Activated T-helper 9 cell treated with anti-CD3 and anti-CD28 coated beads, Interleukin-2, amount 50 U/mL, for 16 hours (primary cell): Measurements from ENCODE around the gene MX1.

Source experiments
- DNase-seq: peaks from one replicate; pipeline ENCODE4 v3.0.0-alpha.2; 2020; ENCODE audit warnings: low read depth

MX1 gene, protein sequence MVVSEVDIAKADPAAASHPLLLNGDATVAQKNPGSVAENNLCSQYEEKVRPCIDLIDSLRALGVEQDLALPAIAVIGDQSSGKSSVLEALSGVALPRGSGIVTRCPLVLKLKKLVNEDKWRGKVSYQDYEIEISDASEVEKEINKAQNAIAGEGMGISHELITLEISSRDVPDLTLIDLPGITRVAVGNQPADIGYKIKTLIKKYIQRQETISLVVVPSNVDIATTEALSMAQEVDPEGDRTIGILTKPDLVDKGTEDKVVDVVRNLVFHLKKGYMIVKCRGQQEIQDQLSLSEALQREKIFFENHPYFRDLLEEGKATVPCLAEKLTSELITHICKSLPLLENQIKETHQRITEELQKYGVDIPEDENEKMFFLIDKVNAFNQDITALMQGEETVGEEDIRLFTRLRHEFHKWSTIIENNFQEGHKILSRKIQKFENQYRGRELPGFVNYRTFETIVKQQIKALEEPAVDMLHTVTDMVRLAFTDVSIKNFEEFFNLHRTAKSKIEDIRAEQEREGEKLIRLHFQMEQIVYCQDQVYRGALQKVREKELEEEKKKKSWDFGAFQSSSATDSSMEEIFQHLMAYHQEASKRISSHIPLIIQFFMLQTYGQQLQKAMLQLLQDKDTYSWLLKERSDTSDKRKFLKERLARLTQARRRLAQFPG

DNA sequence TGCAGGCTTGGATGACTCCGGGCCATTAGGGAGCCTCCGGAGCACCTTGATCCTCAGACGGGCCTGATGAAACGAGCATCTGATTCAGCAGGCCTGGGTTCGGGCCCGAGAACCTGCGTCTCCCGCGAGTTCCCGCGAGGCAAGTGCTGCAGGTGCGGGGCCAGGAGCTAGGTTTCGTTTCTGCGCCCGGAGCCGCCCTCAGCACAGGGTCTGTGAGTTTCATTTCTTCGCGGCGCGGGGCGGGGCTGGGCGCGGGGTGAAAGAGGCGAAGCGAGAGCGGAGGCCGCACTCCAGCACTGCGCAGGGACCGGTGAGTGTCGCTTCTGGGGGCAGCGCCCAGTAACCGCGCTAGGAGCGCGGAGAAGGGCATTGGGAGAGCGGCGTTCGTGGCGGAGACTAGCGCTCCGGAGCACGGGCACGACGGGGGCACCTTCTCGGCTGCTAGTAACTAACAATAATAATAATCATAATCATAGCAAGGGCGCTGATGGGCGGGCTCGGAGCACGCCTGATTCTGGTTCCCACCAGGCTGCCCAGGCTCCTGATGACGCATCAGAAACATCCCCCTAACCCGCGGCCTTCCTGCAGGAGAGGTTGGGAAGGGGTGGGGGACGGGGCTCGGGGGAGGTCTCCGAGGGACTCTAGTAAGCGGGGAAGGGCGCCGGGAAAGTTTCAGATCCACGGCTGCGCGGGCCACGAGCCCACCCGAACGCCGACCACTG lies at the start of gene MX1:
Gene MX1 (plus strand): TSS at position 286 of the 722 bp plus-strand sequence. CDS start 5,832 bp downstream, outside the sequence.
- peak; percentile 78 for DNase-seq

DNA sequence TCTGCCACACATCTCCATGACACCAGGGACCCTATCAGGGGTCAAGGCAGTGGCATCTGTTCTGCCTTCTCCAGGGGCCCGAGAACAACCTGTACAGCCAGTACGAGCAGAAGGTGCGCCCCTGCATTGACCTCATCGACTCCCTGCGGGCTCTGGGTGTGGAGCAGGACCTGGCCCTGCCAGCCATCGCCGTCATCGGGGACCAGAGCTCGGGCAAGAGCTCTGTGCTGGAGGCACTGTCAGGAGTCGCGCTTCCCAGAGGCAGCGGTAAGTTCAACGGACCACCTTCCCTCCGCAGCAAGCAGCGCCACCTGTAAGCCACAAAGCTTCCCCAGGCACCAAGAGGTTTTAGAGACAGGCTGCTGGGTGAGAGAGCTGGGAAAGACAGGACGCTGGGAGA lies 48.3 kb upstream of the MX1 start:
- DNase-seq, result no peak

DNA sequence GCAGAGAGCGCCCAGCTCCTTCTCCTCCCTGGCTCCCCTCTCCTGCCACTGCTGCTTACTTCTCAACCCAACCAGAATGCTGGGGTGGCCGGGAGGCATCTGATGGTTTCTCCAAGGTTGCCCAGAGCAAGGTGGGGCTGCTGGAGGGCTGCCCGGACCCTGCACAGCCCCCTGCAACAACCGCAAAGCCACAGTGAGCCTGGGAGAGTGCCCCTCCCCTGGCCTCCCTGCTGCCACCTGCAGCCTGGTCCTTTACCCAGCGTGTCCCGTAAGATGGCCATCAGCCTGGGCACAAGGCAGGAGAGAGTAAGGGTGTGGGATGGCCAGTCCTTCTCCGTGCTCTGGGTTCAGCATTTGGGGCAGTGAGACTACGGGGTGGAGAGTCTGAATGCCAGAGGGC lies 47.2 kb upstream of the MX1 start:
- DNase-seq, result no peak

DNA sequence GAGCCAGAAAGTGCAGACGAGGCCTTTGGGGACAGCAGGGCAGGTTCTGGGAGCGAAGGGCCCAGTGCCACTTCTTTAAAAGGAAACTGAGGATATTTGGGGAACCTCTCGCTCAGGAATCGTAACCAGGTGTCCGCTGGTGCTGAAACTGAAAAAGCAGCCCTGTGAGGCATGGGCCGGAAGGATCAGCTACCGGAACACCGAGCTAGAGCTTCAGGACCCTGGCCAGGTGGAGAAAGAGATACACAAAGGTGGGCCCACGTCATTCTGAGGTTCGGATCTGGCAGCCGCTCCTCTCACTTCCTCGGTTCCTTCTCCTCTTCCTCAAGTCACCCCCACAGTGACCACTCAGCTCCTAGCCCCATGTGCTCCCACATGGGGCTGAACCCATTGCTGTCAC lies 46.1 kb upstream of the MX1 start:
- no peak for DNase-seq

DNA sequence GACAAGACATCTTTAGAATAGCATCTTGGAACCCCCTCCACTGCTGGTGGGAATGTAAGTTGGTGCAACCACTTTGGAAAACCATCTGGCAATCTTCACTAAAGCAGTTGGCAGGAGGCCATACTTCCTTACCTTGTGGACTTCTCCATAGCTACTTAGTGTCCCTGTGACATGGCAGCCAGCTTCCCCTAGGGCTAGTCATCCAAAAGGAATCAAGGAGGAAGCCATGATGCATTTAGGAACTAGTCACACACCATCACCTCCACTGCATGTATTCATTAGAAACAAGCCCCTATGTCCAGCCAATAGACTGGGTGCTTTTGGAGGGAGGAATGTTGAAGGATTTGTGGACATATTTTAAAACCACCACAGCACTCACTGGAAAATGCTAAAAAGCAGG lies 44.3 kb upstream of the MX1 start:
- no peak for DNase-seq

DNA sequence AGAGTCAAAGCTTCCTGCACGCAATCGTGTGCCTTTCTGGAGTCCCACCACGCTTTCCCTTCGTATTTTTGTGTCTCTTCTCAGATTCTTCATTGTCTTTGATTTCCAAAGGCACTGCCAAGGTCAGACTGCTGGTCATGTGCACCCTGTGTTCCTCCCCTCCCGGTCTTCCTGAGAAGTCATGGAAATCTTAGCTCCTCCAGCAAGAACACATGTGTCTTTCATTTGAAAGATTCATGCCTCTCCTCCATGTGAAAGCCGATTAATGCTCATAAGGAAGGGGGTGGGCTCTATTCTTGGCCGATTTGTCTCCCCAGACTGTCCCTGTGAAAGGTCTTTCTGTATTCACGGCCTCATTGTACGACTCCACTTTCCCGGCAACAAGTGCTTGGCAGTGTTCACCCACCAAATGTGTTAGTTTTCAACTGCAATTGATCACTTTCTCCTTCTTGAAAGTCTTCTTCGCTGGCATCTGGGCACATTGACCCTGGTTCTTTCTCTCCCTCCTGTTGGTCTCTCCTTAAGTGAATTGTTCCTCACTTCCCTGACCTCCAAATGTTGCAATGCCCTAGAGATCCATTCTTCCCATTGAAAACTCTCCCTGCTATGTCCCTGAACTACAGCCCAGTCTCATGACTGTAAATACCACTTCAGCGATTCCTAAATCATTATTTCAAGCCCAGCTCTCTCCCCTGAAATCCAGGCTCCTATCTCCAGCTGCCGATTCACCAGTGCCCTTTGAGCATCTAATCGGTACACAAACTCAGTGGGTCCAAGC lies 38.8 kb upstream of the MX1 start:
- no peak for DNase-seq

DNA sequence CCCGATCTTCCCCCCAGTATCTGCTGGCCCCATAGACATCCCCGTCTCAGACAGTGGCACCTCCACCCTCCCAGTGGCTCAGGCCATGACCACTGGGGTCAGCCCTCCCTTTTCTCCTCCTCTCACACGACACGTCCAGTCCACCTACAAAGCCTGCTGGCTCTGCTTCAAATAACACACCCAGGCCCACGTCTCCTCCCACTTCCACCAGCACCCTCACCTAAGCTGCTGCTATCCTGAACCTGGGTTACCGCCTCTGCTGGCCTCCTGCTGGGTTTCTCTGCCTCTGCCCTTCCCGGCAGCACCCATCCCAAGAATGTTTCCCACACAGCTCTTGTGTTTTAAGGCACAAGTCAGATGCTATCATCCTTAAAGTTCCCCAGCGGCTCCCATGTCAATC lies 38.2 kb upstream of the MX1 start:
- no peak for DNase-seq

DNA sequence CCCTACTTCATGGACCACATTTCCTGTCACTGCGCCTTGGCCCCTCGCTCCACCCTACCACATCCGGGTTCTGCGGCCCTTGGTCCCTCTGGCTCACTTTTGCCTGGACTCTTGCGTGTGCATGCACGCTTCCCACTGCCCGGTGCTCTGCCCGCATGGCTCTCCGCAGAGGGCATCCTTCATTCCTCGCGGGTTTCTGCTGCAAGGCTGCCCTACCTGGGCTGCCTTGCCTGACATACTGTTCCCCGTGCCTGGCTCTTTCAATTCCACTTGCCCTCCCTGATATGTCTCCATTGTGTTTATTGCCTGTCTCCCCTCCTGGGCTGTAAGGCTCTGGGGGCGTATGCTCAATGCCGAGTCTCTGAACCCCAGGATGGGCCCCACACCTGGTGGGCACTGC lies 37.8 kb upstream of the MX1 start:
- DNase-seq, result no peak

DNA sequence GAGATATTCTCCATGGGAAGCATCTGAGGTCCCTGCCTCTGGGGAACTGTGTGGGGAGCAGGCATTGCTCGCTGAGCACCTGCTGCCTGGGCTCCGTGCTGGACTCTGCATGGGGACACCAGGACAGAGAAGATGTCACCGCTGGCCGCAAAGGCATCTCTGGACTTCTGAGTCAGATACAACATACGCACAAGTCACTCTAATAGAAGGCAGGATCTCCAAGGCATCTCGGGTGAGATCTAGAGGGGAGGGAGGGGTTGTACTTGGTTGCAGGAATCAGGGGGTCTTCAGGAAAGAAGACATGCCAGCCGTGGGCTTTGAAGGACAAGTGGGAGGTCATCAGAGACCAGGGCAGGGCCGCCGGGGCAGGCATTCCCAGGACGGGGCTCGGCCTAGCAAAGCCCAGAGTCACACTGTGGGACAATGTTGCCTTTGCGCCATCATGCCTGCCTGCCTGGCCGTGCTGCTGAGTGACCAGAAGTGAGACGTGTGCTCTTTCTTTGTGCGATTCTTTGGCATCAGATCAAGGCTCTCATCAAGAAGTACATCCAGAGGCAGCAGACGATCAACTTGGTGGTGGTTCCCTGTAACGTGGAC lies 35.9 kb upstream of the MX1 start:
- DNase-seq, result no peak

DNA sequence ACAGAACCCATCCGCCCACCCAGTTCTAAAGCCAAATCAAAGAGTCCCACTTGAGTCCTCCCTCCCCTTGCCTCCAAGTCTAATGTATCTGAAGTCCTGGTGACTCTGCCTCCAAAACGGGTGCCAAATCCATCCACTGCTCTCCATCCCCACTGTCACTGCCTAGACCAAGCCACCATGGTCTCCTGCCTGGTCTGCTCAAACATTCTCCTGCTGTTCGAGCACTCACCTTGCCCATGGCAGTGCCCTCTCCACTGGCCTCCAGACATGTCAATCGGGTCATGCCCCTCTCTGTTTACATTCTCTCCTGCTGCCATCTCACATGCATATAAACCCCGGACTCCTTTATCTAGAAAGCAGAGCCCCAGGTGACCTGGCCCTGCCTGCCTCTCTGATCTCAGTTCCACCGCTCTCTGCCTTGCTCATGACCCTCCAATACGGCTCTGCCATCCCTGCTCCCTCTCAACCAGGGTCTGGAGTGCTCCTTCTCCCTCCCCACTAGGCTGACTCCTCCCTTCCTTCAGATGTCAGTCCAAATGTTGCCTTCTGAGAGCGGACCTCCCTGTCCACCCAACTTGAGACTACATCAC lies 32.1 kb upstream of the MX1 start:
- DNase-seq, result no peak

DNA sequence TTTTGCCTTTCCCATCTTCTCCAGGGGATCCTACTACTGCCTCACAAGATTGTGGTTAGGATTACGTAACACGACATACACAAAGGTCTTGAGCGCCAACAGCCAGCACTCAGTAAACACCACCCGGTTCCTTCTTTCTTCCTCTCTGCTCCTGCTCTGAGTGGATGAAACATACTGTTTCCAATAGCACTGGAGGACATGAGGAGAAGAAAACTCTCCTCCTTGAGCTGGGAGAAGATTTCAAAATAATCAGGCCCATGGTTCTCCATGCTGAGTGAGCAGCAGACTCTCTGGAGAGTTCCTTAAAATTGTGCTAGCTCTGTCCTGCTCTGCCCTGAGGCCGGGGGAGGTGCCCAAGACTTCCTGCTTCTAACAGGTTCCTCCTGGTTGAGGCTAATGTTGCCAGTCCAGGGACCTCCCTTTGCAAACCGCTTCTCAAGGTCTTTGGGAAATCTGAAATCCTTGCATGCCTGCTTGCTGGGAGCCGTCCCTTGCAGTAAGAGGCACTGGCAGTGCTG lies 29.4 kb upstream of the MX1 start:
- DNase-seq, result no peak

DNA sequence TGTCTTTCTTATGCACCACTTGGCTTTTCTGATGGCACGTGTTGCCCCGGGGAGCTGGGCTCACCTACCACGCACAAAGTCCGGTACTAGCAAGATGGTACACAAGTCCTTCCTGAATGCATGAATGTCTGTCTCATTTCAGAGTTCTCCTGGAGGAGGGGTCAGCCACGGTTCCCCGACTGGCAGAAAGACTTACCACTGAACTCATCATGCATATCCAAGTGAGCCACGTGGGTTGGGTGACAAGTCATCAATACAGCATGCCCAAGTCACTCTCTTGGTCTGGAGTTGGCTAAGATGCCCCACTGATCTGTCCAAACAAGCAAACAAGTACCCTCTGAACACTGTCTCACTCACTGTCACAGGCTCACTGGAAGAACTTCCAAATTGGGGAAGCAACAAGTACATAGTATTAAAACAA lies 28.6 kb upstream of the MX1 start:
- DNase-seq, result no peak

DNA sequence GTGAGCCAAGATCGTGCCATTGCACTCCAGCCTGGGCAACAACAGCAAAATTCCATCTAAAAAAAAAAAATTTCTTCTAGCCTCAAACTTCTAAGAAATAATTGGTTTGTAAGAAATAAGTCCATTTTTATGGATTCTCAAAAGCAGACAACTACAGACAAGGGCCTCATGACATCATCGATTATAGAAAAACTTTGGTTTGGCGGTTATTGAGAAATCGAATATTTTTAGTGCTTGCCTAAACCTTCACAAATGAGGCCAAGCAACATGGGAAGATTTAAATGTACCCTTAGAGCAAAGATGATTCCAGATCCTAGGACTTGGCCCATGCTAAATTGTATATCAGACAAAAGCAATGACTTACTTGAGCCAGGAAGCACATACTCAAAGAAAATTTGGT lies 27.8 kb upstream of the MX1 start:
- DNase-seq, result no peak

DNA sequence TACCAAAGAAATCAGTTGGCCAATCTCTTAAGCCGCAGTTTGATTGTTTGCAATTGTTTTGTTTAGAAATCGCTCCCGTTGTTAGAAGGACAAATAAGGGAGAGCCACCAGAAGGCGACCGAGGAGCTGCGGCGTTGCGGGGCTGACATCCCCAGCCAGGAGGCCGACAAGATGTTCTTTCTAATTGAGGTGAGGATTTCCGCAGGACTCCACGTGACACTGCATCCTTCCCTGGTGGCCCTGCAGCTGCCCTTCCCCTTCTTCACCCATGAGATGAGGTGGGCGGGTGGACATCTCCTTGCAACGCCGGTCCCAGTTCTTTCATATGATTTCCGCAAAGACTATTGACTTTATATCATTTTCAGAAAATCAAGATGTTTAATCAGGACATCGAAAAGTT lies 27.2 kb upstream of the MX1 start:
- no peak for DNase-seq

DNA sequence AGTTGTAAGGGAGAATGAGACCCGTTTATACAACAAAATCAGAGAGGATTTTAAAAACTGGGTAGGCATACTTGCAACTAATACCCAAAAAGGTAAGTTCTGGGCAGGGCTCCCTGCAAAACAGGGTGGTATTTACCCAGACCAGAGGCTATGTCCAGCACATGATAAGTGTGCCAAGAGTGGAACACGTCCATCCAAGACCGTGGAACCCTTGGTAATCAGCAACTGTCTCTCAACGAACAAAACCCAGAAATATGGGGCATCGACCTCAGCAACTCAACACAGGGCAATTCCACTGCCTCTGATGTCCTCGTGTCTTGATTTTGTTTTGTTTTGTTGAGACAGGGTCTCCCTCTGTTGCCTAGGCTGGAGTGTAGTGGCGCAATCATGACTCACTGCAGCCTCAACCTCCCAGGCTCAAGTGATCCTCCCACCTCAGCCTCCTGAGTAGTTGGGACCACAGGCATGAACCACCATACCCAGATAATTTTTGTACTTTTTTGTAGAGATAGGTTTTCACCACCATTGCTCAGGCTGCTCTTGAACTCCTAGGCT lies 26.7 kb upstream of the MX1 start:
- DNase-seq, result no peak

DNA sequence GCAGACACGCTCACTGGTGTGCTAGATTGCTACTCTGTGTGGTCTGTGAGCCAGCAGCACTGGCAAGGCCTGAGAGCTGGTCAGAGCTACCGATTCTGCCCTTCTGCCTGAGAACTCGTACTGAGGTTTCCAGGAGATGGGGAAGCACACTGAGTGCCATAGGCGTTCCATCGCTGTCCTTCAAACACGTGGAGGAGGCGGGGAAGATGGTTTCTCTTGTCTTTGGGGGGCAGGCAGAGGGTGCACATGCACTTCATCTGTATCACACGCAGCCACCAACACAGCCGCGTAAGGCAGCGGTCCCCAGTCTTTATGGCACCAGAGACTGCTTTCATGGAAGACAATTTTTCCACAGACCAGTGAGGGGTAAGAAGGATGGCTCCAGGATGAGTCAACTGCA lies 23.8 kb upstream of the MX1 start:
- DNase-seq, result no peak

DNA sequence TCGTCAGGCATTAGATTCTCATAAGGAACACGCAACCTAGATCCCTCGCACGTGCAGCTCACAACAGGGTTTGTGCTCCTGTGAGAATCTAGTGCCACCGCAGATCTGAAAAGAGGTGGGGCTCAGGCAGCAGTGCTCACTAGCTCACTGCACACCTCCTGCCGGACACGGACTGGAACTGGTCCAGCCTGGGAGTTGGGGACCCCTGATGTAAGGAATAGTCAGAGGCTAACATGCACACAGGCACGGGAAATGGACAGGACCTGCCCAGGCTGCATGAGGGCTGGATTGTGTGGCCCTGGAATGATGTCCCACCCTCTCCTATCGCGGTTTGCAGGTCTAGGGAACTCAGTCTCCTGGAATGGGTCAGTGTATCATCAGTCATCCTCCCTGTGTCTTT lies 23.2 kb upstream of the MX1 start:
- no peak for DNase-seq

DNA sequence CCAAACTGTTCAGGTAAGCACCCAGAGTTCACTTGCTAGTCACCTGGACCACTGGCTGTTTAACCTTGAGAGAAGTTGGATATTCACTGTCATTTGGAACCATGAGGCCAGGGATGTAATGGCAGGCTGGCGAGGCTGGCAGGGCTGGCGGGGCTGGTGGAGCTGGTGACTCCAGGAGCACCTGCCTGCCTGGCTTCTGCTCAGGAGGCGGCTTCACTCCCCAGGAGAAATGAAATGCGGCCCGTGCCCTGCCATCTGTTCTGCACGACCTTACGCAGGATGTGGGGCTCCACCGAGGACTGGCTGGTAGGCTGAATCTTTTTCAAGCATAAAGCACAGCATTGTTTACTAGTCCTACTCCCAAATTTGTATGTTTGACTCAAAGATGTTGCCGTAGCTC lies 22.7 kb upstream of the MX1 start:
- no peak for DNase-seq

DNA sequence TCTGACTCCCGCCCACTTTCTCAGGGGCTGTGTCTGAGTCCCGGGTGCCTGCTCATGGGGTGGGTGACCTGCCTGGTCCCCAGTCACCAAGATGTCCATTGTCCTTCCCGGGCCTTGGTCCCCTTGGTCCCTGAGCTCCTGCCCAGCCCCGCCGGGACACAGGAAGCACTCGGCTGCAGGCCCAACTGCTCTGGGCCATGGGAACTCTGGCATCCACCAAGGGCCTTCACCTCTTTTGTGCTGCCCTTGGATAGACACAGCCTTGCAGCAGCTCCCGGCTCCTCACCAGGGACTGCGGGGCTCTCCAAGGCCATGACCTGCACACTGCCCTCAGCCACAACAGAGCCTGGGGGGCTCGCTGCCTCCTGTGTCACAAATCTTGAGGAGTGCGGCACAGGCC lies 22.1 kb upstream of the MX1 start:
- no peak for DNase-seq

DNA sequence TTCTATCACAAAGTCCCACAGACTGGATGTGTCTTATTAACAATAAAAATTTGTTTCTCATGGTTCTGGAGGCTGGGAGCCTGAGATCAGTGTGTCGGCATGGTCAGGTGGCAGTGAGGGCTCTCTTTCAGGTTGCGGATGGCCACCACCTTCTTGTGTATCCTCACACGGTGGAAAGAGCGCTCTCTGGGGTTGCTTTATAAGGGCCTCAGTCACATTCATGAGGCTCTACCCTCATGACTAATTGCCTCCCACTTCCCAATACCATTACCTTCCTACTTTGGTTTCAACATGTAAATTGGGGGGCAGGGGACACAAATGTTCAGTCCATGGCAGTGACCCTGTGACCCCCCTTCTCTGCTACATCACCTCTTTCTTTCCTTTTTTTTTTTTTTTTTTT lies 20.7 kb upstream of the MX1 start:
- DNase-seq, result no peak

DNA sequence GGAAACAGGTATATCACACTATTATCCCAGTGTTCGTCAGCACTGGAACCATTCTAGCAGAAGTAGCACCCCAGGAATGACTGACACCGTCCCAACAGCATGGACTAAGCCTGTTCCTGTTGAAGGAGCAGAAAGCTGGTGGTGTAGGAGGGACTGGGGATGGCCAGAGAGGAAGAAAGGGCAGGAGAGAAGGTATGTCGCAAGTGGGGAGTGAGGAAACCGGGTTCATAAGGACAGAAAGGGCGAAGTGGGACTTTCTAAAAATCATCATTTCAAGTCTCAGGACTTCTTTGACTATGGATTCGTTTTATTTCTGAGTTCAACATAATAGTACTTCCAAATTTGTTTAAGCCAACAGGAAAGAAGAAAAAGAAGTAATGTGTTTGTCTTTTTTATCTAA lies 19.7 kb upstream of the MX1 start:
- DNase-seq, result no peak
